LNCaP clone FGC (cell line): ENCODE results near the gene BCAS3.
A peak's percentile ranks its signal among the peaks of the same experiment; 100 is the strongest.

Source experiments
- DNase-seq: peaks from one replicate; pipeline ENCODE4 v3.0.0-alpha.2; 2011; ENCODE audit warnings: low read depth
- H3K4me3 ChIP-seq: 2 replicates; pipeline ENCODE4 v1.5.1; 2011; ENCODE audit warnings: mild to moderate bottlenecking, low read depth, low read length, control low read depth
- CTCF ChIP-seq: IDR thresholded peaks from 2 replicates; pipeline ENCODE4 v1.5.1; 2012; ENCODE audit warnings: mild to moderate bottlenecking; ENCODE audit not compliant: control insufficient read depth, insufficient read depth; ENCODE audit errors: extremely low read depth

BCAS3 gene

GRCh38 chr17:60896996-60897395 is 219.3 kb downstream of the BCAS3 start:
- no peak overlapping the region for H3K4me3 ChIP-seq
- TF ChIP-seq CTCF: no peak
- DNase-seq: no peak

GRCh38 chr17:60899115-60899514 is 221.5 kb downstream of the BCAS3 start:
- TF ChIP-seq CTCF: no peak
- no peak overlapping the region for H3K4me3 ChIP-seq
- DNase-seq: no peak

GRCh38 chr17:60900688-60901087 is 223.0 kb downstream of the BCAS3 start:
- no peak overlapping the region for H3K4me3 ChIP-seq
- no peak for DNase-seq
- TF ChIP-seq CTCF: no peak

GRCh38 chr17:60901242-60901641 is 223.6 kb downstream of the BCAS3 start:
- no peak for DNase-seq
- H3K4me3 ChIP-seq: no peak overlapping the region
- peak; percentile 24; the same call in 1 of the 2 replicates for TF ChIP-seq CTCF

GRCh38 chr17:60901806-60902205 is 224.2 kb downstream of the BCAS3 start:
- DNase-seq: no peak
- H3K4me3 ChIP-seq: no peak overlapping the region
- TF ChIP-seq CTCF: no peak

GRCh38 chr17:60902399-60902798 is 224.7 kb downstream of the BCAS3 start:
- DNase-seq: no peak
- no peak overlapping the region for H3K4me3 ChIP-seq
- no peak for TF ChIP-seq CTCF

- H3K4me3 ChIP-seq: no peak overlapping the region
- no peak for TF ChIP-seq CTCF
- no peak for DNase-seq
Observed at GRCh38 chr17:60904582-60904981, 226.9 kb downstream of the BCAS3 start.
